Adipocyte (in vitro differentiated cells): Measurements from ENCODE around the gene MACROH2A1.
A peak's percentile ranks its signal among the peaks of the same experiment; 100 is the strongest.
"Not testable (repeated sequence)": the region's sequence is repeated elsewhere in the genome, so short reads cannot be mapped to it uniquely, and the experiment has no call there.

Experiments used
- DNase-seq: peaks from one replicate; pipeline ENCODE4 v3.0.0-alpha.2; 2015; ENCODE audit warnings: low read depth
- H3K27me3 ChIP-seq: replicated peaks from 2 replicates; pipeline ENCODE4 v1.7.0; 2013; ENCODE audit warnings: mild to moderate bottlenecking, low read length, moderate library complexity; ENCODE audit not compliant: control insufficient read depth, insufficient read depth
- H3K36me3 ChIP-seq: 2 replicates; pipeline ENCODE4 v1.7.0; 2013; ENCODE audit warnings: low read length, mild to moderate bottlenecking, moderate library complexity; ENCODE audit not compliant: control insufficient read depth, insufficient read depth, severe bottlenecking
- H3K4me1 ChIP-seq: 2 replicates; pipeline ENCODE4 v1.7.0; 2013; ENCODE audit warnings: mild to moderate bottlenecking, low read length, moderate library complexity; ENCODE audit not compliant: control insufficient read depth, insufficient read depth
- H3K4me3 ChIP-seq: 2 replicates; pipeline ENCODE4 v1.7.0; 2013; ENCODE audit warnings: mild to moderate bottlenecking, low read length, moderate library complexity
- H3K9ac ChIP-seq: 2 replicates; pipeline ENCODE4 v1.7.0; 2013; ENCODE audit warnings: mild to moderate bottlenecking, low read length, moderate library complexity
- H3K9me3 ChIP-seq: 2 replicates; pipeline ENCODE4 v1.7.0; 2013; ENCODE audit warnings: mild to moderate bottlenecking, low read length, moderate library complexity; ENCODE audit not compliant: control insufficient read depth

MACROH2A1 gene

GRCh38 chr5:135372654-135373381 lies 26.2 kb downstream of the MACROH2A1 start:
- H3K27me3 ChIP-seq = no peaks in the 10 kb centered on the region
- H3K36me3 ChIP-seq = peaks cover 60% of the 10 kb centered on the region
- H3K4me3 ChIP-seq = no peak overlapping the region
- H3K9ac ChIP-seq = no peak overlapping the region
- no peaks in the 10 kb centered on the region for H3K9me3 ChIP-seq
- H3K4me1 ChIP-seq = peaks cover 60% of the 10 kb centered on the region
- DNase-seq = no peak

GRCh38 chr5:135371622-135372232 lies 27.3 kb downstream of the MACROH2A1 start:
- Histone ChIP-seq H3K4me1 (peaks cover 49% of the 10 kb centered on the region), H3K36me3 (peaks cover 62% of the 10 kb centered on the region), H3K27me3 (no peaks in the 10 kb centered on the region), H3K9me3 (no peaks in the 10 kb centered on the region), H3K4me3 (no peak overlapping the region), H3K9ac (peak overlapping the region; percentile 14)
- DNase-seq = peak; percentile 68

- Histone ChIP-seq H3K4me1 (peaks cover 39% of the 10 kb centered on the region), H3K9ac (no peak overlapping the region), H3K9me3 (no peaks in the 10 kb centered on the region), H3K4me3 (no peak overlapping the region), H3K36me3 (peaks cover 62% of the 10 kb centered on the region), H3K27me3 (no peaks in the 10 kb centered on the region)
- no peak for DNase-seq
Observed at GRCh38 chr5:135369952-135370351, 29.1 kb downstream of the MACROH2A1 start.

- Histone ChIP-seq H3K36me3 (peaks cover 64% of the 10 kb centered on the region), H3K4me3 (no peak overlapping the region)
Observed at GRCh38 chr5:135367554-135367953, 31.5 kb downstream of the MACROH2A1 start.

GRCh38 chr5:135367076-135367475 lies 32.0 kb downstream of the MACROH2A1 start:
- peak; percentile 65 for DNase-seq
- peaks cover 15% of the 10 kb centered on the region for H3K4me1 ChIP-seq
- H3K4me3 ChIP-seq = no peak overlapping the region
- no peaks in the 10 kb centered on the region for H3K27me3 ChIP-seq
- peaks cover 69% of the 10 kb centered on the region for H3K36me3 ChIP-seq
- no peaks in the 10 kb centered on the region for H3K9me3 ChIP-seq
- H3K9ac ChIP-seq = no peak overlapping the region

More at GRCh38 chr5:135367554-135367953, 31.5 kb downstream of the MACROH2A1 start:
- H3K9ac ChIP-seq = no peak overlapping the region
- H3K9me3 ChIP-seq = no peaks in the 10 kb centered on the region
- H3K27me3 ChIP-seq = no peaks in the 10 kb centered on the region
- peaks cover 20% of the 10 kb centered on the region for H3K4me1 ChIP-seq
- peak; percentile 45 for DNase-seq

GRCh38 chr5:135365281-135365680 lies 33.8 kb downstream of the MACROH2A1 start:
- DNase-seq = no peak
- Histone ChIP-seq H3K9ac (no peak overlapping the region), H3K4me1 (no peaks in the 10 kb centered on the region), H3K4me3 (no peak overlapping the region), H3K9me3 (no peaks in the 10 kb centered on the region), H3K27me3 (no peaks in the 10 kb centered on the region), H3K36me3 (peaks cover 80% of the 10 kb centered on the region)

GRCh38 chr5:135364421-135365262 lies 34.4 kb downstream of the MACROH2A1 start:
- Histone ChIP-seq H3K36me3 (peaks cover 77% of the 10 kb centered on the region), H3K27me3 (no peaks in the 10 kb centered on the region), H3K9ac (no peak overlapping the region), H3K4me3 (no peak overlapping the region), H3K4me1 (peaks cover under 1% of the 10 kb centered on the region), H3K9me3 (no peaks in the 10 kb centered on the region)
- DNase-seq = no peak

- H3K9me3 ChIP-seq, DNase-seq, H3K4me3 ChIP-seq, H3K9ac ChIP-seq, H3K27me3 ChIP-seq, H3K4me1 ChIP-seq: not testable (repeated sequence)
- peaks cover 72% of the 10 kb centered on the region for H3K36me3 ChIP-seq
Observed at GRCh38 chr5:135363342-135363741, 35.7 kb downstream of the MACROH2A1 start.

- Histone ChIP-seq H3K9me3 (no peaks in the 10 kb centered on the region), H3K4me3 (no peak overlapping the region)
Observed at GRCh38 chr5:135362102-135362501, 36.9 kb downstream of the MACROH2A1 start.

GRCh38 chr5:135360278-135361274 lies 38.5 kb downstream of the MACROH2A1 start:
- Histone ChIP-seq H3K4me3 (no peak overlapping the region), H3K4me1 (peaks cover 34% of the 10 kb centered on the region), H3K36me3 (peaks cover 49% of the 10 kb centered on the region), H3K9ac (no peak overlapping the region), H3K27me3 (no peaks in the 10 kb centered on the region), H3K9me3 (no peaks in the 10 kb centered on the region)
- no peak for DNase-seq

More at GRCh38 chr5:135362102-135362501, 36.9 kb downstream of the MACROH2A1 start:
- DNase-seq = no peak
- Histone ChIP-seq H3K27me3 (no peaks in the 10 kb centered on the region), H3K9ac (no peak overlapping the region), H3K36me3 (peaks cover 59% of the 10 kb centered on the region), H3K4me1 (peaks cover 19% of the 10 kb centered on the region)
